CD1c-positive myeloid dendritic cell (primary cell): ENCODE measurements around the gene NAGLU.
A peak's percentile ranks its signal among the peaks of the same experiment; 100 is the strongest.
"Not testable (repeated sequence)": the region's sequence is repeated elsewhere in the genome, so short reads cannot be mapped to it uniquely, and the experiment has no call there.

Experiments
- DNase-seq: peaks from one replicate; pipeline ENCODE4 v3.0.0-alpha.2; 2016; ENCODE audit errors: extremely low spot score

Gene NAGLU

GRCh38 chr17:42521666-42522262 lies 14.3 kb upstream of the NAGLU start:
- no peak for DNase-seq

- no peak for DNase-seq
Observed at GRCh38 chr17:42522263-42522790, 13.7 kb upstream of the NAGLU start.

DNA sequence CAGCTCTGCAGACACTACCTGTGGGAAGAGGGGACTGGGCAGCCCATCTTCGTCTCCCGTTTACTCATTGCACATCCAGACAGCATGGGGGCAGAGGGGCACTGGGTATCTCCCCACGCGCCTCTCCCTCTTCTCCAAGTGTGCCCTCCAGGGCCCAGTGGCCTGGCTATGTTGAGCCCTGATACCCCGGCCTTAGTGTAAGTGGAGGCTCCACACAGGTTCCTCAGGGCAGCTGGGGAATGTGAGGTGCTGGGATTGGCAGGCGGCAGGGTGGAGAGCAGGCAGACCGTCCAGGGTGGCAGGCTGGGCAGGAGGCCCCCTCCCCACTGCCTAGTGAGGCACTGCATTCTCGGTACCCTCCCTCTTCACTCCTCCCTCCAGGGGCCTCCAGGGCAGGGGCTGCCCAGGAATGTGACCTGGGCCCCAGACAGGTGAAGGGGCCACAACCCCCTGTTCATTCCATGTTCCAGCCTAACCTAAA lies 13.2 kb upstream of the NAGLU start:
- no peak for DNase-seq

GRCh38 chr17:42525221-42525620 lies 10.8 kb upstream of the NAGLU start:
- no peak for DNase-seq

DNA sequence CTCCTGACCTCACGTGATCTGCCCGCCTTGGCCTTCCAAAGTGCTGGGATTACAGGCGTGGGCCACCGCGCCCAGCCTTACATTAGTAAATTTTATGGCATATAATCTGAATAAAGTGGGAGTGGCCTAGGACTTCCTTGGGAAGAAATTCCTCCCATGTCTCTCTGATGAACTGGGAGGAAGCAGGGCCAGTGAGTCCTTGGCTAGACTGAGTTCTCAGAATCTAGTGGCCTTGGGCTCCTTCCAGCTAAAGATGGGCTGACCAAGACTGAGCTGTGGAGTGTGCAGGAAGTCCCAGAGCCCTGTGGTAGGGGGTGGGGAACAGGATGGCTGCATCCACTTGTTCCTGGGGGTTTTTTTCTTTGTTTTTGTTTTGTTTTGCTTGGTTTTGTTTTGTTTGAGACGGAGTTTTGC lies 10.0 kb upstream of the NAGLU start:
- DNase-seq = peak; percentile 13

- DNase-seq = no peak
Observed at GRCh38 chr17:42527932-42528331, 8.1 kb upstream of the NAGLU start.

GRCh38 chr17:42529061-42529460 lies 7.0 kb upstream of the NAGLU start:
- DNase-seq = no peak

GRCh38 chr17:42530952-42531454 lies 5.0 kb upstream of the NAGLU start:
- DNase-seq = no peak

DNA sequence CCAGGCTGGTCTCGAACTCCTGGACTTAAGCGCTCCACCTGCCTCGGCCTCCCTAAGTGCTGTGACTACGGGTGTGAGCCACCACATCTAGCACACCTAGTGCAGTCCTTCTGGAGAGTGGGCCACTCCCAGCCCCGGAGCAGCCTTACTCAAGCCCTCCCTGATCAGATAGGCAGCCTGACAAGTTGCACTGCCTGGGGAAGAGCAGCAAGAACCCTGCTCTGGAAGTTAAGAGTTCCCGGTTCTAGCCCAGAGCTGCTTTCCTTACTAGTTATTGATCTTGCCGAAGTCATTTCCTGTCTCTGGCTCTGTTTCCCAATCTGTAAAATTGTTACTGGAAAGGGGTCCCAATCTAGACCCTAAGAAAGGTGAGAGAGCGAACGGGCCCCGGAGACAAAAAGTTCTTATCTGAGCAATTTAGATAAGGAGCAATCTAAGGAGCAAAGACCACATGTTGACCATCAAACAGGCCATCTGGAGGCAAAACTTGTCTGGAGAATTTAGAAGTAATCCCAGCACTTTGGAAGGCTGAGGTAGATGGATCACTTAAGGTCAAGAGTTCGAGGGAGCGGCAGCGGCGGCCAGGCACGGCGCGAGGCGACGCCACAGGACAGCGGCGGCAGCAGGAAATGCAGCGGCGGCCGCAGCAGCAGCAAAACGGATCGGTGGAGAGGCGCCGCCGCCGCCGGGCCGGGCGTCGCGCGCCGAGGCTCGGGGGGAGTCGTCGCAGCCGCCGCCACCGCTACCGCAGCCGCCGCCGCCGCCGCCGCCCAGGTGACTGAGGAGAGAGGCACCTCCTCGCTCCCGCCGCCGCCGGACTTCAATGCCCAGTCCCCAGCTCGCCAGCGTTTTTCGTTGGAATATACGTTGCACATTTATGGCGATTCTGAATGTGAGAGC lies 4.3 kb upstream of the NAGLU start:
- peak; percentile 72 for DNase-seq

- DNase-seq = no peak
Observed at GRCh38 chr17:42535155-42536047, 640 bp upstream of the NAGLU start.

GRCh38 chr17:42536372-42537155 lies 523 bp downstream of the NAGLU start:
- DNase-seq = peak; percentile 71

DNA sequence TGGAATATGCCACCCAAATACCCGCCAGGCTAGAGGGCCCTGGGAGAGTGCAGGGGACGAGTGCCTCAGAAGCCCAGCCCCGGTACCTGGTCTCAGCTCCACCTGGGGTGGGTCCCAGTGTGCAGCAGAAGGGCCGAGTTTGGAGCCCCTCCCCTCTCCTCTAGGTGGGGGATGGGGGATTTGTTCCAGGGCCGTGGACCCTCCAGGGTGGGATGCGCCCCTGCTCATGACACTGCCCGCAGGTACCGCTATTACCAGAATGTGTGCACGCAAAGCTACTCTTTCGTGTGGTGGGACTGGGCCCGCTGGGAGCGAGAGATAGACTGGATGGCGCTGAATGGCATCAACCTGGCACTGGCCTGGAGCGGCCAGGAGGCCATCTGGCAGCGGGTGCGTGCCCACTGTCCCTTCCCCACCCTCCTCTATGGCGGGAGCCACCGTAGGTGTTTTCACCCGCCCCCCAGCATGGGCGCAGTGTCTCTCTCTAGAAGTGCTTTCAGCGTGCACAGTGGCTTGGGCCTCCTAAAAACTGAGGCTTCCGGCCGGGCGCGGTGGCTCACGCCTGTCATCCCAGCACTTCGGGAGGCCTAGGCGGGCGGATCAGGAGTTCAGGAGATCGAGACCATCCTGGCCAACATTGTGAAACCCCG lies 1.2 kb downstream of the NAGLU start:
- DNase-seq = no peak

GRCh38 chr17:42537826-42538451 lies 1.9 kb downstream of the NAGLU start:
- no peak for DNase-seq

DNA sequence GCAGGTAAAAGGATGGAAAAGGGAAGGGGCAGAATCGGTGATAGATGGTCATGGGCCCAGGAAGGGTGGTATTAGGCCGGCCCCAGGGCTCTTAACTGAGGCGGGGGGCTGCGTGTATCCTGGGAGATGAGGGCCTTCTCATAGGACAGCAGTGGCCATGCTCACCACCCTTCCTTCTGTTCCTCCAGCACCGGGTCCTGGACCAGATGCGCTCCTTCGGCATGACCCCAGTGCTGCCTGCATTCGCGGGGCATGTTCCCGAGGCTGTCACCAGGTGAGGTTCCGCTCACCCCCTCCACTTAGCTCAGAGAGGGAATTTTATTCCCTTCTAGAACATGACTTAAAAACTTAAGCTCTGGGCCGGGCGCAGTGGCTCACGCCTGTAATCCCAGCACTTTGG lies 2.4 kb downstream of the NAGLU start:
- no peak for DNase-seq

DNA sequence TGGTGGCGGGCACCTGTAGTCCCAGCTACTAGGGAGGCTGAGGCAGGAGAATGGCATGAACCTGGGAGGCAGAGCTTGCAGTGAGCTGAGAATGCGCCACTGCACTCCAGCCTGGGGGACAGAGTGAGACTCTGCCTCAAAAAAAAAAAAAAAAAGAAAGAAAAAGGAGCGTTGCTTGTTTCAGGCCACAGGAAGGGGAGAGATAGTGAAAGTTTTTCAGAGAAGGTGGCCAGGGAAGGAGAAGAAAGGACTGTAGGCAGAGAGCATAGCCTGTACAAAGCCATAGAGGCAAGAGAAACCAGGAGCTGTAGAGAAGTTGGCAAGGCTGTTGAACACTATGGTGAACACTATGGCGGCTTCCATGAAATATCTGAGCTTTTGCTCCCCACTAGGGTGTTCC lies 4.5 kb downstream of the NAGLU start:
- not testable (repeated sequence) for DNase-seq

DNA sequence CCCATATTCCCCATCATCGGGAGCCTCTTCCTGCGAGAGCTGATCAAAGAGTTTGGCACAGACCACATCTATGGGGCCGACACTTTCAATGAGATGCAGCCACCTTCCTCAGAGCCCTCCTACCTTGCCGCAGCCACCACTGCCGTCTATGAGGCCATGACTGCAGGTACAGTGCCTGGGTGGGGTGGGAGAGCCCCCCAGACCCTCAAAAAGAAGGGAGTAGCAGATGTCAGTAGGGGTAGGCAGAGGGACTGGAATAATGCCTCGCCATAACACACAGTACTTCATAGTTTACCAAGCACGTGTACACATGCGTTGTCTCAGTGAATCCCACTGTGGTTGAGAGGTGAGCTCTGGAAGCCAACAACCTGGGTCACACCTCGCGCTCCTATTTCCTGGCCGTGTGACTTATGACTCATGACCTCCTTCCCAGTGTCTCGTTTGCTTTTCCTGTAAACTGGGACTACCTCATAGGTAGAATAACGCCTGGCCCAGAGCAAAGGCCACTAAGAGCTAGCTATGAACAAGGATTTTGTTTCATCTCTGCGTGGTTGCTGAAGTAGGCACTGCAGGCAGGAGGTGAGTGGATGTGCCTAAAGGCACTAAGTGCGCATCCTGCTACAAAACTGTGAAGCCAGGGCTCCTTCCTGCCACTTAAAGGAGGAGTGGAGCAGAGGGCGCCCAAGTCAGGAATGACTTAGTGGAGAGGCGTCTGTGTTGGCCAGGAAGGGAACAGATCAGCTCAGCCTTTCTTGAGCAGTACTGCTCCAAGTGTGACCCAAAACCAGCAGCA lies 5.2 kb downstream of the NAGLU start:
- no peak for DNase-seq

DNA sequence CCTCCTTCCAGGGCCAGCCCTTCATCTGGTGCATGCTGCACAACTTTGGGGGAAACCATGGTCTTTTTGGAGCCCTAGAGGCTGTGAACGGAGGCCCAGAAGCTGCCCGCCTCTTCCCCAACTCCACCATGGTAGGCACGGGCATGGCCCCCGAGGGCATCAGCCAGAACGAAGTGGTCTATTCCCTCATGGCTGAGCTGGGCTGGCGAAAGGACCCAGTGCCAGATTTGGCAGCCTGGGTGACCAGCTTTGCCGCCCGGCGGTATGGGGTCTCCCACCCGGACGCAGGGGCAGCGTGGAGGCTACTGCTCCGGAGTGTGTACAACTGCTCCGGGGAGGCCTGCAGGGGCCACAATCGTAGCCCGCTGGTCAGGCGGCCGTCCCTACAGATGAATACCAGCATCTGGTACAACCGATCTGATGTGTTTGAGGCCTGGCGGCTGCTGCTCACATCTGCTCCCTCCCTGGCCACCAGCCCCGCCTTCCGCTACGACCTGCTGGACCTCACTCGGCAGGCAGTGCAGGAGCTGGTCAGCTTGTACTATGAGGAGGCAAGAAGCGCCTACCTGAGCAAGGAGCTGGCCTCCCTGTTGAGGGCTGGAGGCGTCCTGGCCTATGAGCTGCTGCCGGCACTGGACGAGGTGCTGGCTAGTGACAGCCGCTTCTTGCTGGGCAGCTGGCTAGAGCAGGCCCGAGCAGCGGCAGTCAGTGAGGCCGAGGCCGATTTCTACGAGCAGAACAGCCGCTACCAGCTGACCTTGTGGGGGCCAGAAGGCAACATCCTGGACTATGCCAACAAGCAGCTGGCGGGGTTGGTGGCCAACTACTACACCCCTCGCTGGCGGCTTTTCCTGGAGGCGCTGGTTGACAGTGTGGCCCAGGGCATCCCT lies 7.4 kb downstream of the NAGLU start:
- no peak for DNase-seq

GRCh38 chr17:42544874-42545283 lies 8.8 kb downstream of the NAGLU start:
- no peak for DNase-seq
